Stimulated activated CD8-positive, alpha-beta memory T cell treated with anti-CD3 and anti-CD28 coated beads, Interleukin-7, amount 100 ng/mL, for 1 hour (primary cell): Measurements from ENCODE around the gene RNF135.
"Not testable (repeated sequence)": the region's sequence is repeated elsewhere in the genome, so short reads cannot be mapped to it uniquely, and the experiment has no call there.

Experiments used
- DNase-seq, 2 donors: peaks; one replicate each; pipeline ENCODE4 v3.0.0-alpha.2; 2020; ENCODE audit warnings: low read depth in 2 of 2

RNF135 gene

DNA sequence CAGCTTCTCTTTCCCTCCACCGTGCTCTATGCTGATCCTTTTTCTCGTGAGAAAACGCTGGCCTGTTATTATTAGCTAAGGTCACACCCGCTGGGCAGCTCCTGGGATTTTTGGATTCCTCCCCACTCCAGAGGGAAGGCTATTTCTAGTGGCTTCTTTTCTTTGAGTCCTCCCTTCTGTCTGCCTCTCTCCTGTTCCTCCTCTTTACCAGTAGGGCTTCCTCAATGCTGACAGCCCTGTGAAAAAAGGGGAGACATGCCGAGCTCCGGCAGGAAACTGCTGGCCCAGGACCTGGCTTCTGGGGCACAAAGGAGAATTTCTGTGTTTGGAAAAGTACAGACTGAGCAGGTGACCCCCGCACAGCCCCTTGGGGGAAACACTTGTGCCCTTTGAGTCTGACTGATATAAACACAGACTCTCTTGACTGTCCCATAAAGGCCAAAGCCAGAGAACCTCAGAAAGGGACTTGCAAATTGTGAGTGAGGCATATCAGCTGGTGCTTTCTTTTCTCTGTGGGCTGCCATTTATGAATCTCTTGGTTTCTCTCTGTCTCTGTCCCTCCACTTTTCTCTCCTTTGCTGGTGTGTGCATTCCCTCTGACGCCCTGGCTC is 14.0 kb upstream of the RNF135 start:
- no peak for DNase-seq

DNA sequence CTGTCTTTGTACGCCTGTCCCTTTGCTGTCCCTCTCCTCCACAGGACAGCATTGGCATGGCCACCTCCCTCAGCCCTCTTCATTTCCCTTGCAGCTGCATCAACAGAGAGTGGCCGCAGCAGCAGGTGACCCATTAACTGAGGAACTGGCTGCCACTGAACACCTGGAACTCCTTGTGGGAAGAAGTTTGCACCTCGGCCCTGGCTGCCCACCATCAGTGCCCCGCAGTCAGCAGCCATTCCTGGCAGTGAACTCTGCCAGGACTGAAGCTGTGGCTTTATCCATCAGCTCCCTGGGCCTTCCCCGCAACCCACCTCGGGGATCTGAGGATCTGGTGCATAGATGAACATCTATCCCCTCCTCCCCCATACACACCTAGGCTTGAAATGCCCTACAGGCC is 13.1 kb upstream of the RNF135 start:
- DNase-seq = no peak

DNA sequence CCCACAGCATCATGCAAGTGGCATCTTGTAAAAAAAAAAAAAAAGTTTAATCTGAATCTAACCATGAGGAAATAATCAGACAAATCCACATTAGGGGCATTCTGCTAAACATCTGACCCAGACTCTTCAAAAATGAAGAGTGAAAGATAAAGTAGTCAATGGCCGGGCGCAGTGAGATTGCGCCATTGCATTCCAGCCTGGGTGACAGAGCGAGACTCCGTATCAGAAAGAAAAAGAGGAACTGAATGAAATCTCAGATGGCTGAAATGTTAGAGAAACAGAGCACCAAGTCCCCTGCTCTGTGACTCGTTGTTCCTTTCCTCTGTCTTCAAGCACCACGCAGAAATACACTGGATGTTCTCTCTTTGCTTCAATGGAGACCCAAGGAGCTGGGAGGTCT is 12.7 kb upstream of the RNF135 start:
- DNase-seq = no peak

DNA sequence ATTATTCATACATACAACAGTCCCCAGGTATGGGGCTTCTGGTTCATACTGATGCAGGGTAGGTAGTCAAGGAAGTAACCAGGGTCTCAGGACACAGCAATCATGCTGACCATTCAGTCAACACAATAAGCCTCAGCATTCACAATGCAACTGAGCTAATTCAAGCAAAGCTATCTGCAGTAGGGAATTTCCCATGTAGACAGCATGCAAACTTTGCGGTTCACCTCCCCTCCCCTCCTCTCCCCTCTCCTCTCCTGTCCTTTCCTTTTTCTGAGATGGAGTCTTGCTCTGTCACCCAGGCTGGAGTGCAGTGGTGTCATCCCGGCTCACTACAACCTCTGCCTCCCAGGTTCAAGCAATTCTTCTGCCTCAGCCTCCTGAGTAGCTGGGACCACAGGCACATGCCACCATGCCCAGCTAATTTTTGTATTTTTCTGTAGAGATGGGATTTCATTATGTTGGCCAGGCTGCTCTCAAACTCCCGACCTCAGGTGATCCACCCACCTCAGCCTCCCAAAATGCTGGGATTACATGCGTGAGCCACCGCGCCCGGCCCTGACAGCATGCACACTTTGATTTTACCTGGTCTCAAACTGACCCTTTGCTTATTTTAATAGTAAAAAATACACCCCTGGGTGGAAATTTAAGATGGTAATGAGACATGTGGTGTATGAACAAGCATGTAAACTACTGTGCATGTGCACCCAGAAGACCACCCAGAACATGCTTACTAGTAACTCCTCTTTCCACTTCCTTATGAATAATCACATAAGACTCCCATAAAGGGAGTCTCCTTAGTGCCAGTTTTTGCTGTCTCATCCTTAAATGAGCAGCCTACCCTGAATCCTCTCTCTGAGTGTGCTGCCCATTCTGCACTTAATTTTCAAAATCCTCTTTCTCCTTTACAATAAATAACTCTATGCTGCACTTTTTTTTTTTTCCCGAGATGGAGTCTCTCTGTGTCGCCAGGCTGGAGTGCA is 9.3 kb upstream of the RNF135 start:
- no peak for DNase-seq

DNA sequence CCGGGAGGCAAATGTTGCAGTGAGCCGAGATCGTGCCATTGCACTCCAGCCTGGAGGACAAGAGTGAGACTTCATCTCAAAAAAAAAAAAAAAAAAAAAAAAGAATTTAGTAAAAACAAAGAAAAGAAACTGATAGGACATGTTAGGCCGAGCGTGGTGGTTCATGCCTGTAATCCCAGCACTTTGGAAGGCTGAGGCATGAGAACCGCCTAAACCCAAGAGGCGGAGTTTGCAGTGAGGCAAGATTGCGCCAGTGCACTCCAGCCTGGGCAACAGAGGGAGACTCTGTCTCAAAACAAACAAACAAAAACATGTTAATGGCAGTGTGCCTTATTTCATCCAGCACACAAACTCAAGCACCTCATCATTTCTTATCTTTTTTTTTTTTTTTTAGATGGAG is 6.5 kb upstream of the RNF135 start:
- DNase-seq = not testable (repeated sequence)

DNA sequence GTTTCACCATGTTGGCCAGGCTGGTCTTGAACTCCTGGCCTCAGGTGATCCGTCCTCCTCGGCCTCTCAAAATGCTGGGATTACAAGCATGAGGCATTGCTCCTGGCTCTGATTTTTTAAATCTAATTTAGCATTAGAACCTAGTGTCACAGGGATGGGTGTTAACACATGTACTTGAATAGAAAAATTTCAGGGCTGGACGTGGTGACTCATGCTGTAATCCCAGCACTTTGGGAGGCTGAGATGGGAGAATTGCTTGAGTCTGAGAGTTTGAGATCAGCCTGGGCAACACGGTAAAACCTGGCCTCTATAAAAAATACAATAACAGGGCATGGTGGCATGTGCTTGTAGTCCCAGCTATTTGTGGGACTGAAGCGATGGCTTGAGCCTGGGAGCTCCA is 6.0 kb upstream of the RNF135 start:
- no peak for DNase-seq

DNA sequence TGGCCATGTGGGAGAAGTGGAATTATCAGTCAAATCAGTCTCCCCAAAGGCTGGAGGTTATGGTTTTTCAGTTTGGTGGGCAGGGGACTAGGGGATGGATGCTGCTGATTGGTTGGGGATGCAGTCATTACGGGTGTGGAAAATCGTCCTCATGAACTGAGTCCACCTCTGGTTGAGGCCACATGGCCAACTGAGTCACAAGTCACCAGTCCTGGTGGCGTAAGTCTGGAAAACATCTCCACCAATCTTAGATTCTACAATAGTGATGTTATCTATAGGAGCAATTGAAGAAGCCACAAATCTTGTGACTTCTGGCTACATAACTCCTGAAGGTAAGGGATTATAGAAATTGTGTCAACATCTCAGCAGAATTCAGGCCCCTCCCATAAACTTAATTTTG is 5.2 kb upstream of the RNF135 start:
- DNase-seq = no peak

DNA sequence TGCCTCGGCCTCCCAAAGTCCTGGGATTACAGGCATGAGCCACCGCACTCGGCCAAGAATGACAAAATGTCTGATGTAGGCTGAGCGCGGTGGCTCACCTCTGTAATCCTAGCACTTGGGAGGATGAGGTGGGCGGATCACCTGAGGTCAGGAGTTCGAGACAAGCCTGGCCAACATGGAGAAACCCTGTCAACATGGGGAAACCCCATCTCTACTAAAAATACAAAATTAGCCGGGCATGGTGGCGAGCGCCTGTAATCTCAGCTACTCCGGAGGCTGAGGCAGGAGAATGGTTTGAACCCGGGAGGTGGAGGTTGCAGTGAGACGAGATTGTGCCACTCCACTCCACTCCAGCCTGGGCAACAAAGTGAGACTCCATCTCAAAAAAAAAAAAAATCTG is 2.9 kb upstream of the RNF135 start:
- DNase-seq = not testable (repeated sequence)

DNA sequence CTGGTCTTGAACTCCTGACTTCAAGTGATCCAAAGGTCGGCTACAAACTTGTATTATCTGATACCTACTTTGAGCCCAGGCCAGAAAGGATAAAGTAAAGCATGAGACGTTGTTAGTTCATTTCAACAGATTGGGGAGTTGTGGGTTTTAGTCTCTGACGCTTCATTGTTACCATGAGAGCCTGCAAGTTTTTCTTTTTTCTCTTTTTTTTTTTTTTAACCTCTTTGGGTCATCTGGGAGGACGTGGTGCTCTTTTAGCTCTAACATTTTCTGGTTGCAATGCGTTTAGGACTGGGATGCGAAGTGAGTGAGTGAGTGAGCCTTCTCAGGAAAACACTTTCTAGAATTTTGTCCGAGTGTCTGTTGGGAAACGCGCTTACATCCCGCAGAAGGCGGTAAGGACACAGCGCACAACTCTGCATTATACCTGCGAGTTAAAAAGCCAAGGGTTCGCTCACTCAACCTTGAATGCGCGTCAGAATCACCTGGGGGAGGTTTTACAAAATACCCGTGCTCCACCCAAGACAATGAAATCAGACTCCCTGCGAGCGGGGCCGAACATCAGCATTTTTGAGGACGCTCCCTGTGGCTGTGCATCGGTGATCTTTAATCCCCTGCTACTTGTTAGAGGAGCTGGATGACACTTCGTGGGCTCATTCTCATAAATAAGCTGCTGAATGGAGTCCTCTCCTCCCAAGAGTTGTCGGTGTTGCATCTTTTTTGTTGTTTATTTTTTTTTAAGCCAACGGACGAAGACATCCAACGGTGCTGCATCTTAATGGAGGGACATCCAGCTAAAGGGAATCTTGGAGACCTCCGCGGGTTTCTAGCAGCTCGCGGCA is 629 bp upstream of the RNF135 start:
- DNase-seq = no peak

DNA sequence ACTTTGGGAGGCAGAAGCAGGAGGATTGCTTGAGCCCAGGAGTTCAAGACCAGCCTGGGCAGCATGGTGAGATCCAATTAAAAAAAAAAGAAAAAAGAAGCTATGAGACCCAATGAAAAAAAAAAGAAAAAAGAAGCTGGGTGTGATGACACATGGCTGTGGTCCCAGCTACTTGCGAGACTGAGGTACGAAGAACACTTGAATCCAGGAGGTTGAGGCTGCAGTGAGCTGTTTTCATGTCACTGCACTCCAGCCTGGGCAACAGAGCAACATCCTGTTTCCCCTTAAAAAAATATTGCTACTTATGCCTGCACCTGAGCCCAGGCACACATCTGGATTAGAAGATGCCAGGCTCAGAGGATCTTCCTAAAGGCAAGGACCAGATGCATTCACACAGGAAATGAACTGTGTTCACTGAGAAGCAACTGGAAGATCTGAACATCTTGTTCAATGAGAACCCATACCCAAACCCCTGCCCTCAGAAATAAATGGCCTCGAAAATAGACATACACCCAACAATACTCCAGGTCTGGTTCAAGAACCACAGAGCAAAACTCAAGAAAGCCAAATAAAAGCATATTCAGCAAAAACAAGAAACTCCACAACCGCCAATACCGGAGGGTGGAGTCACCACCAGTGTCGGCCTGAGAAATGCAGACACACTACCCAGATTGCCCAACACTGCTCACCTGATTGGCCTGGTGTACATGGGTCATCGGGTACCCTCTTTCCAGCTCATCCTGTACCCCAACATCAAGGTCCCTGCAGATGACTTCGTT is 4.4 kb downstream of the RNF135 start:
- DNase-seq = no peak

DNA sequence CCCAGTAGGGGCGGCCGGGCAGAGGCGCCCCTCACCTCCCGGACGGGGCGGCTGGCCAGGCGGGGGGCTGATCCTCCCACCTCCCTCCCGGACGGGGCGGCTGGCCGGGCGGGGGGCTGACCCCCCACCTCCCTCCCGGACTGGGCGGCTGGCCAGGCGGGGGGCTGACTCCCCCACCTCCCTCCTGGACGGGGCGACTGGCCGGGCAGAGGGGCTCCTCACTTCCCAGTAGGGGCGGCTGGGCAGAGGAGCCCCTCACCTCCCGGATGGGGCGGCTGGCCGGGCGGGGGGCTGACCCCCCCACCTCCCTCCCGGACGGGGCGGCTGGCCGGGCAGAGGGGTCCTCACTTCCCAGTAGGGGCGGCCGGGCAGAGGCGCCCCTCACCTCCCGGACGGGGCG is 9.1 kb downstream of the RNF135 start:
- DNase-seq = not testable (repeated sequence)

DNA sequence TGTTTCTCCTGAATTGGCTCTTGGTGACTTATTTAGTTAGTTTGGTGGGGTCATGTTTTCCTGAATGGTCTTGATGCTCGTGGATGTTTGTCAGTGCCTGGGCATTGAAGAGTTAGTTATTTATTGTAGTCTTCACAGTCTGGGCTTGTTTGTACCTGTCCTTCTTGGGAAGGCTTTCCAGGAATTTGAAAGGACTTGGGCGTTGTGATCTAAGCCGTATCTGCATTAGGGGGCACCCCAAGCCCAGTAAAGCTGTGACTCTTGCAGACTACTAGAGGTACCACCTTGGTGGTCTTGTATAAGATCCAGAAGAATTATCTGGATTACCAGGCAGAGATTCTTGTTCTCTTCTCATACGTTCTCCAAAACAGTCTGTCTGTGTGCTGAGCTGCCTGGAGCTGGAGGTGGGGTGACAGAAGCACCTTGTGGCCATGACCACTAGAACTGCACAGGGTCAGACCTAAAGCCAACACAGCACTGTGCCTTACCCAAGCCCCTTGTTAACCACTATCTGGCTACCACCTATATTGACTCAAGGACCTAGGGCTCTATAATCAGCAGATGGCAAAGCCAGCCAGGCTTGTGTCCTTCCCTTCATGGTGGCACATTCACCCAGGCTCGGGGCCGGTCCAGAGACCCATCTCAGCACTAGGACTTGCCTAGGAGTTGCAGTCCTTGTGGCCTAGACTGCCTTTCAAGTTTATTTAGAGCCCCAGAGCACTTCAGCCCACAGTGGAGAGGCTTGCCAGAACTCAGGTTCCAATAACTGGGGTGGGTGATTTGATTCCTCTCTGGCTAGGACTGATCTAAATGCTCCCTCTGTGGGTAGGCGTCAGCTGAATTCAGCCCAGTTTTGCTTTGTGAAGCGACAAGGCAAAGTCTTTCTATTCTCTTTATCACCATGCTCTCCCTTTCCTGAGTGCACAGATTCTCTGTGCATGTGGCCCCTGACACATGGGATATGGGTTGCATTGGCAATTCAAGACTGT is 11.0 kb downstream of the RNF135 start:
- no peak for DNase-seq

DNA sequence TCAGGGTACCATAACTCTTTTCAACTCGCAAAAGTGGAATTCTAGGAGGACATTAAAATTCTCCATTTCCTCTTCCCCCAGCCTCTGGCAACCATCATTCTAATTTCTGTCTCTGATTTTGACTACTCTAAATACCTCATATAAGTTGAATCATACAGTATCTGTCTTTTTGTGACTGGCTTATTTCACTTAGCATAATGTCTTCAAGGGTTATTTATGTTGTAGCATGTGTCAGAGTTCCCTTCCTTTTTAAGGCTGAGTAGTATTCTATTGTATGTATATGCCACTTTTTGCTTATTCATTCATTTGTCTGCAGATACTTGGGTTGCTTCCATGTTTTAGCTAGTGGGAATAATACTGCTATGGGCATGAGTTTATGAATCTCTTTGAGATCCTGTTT is 12.0 kb downstream of the RNF135 start:
- no peak for DNase-seq

DNA sequence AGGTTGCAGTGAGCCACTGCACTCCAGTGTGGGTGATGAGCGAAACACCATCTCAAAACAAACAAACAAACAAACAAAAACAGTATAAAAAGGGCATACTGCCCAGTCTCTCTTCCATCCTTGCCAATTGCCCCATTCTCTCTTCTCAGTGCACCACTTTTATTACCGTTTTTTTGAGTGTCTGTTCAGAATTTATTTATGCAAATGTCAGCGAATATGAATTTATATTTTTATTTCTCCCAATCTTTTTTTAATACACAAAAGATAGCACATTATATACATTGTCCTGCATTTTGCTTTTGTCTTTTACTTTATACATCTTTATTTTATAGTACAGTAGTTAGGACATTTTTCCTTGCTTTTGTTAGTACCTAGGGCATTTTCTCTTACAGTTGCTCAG is 19.6 kb downstream of the RNF135 start:
- no peak for DNase-seq

DNA sequence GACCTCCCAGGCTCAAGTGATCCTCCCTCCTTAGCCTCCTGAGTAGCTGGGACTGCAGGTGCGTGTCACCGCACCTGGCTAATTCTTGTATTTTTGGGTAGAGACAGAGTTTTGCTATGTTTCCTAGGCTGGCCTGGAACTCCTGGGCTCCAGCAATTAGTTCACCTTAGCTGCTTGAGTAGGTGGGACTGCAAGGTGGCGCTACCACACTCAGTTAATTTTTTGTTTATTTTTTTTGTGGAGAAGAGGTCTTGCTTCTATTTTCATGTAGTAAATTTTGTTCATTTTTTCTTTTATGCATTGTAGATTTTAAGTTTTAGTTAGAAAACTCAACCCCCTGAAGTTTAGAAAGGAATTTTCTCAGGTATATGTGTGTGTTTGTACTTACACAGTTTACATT is 21.7 kb downstream of the RNF135 start:
- DNase-seq = no peak

DNA sequence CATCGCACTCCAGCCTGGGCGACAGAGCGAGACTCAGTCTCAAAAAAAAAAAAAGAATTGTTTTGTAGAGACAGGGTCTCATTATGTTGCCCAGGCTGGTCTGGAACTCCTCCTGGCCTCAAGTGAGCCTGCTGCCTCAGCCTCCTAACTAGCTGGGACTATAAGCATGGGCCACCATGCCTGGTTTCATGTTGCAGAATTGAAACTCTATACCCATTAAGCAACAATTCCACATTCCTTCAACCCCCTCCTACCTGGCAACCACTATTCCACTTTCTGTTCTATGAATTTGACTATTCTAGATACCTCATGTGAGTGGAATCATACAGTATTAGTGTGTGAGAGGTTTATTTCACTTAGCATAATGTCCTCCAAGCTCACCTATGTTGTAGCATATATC is 24.5 kb downstream of the RNF135 start:
- no peak for DNase-seq

DNA sequence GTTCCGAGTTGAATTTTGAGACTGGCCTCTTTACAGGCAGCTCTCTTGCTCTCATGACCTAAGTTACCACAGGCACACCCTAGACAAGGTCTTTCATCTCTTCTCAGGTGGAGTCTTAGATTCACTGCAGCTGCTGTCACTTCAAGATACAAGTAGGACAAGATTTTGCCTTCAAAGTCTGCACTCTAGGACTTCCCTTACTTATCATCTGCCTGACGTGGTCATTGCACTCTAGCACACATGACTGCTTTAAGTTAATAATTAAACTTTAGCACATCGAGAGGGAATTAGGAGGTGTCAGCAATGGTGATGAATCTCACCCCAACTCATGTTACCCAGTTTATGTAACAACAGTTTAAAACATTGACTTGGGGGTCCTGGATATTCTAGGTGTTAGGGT is 25.6 kb downstream of the RNF135 start:
- no peak for DNase-seq

DNA sequence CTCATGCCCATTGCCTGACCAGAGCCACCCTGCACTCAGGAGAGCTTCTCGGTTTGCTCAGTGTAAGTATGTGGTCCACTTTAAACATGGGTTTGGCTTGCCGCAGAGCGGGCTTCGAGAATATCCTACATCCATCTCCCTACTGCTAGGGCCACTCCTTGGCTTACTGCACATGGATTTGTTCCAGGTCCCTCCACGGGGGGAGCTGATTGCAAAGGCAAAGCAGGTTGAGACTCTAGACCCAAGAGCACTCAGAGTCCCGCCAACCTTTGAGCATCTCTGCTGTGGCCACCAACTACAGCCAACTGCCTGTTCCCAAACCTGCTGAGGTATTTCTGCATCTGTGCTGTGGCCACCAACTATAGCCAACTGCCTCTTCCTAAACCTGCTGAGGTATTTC is 26.4 kb downstream of the RNF135 start:
- no peak for DNase-seq

DNA sequence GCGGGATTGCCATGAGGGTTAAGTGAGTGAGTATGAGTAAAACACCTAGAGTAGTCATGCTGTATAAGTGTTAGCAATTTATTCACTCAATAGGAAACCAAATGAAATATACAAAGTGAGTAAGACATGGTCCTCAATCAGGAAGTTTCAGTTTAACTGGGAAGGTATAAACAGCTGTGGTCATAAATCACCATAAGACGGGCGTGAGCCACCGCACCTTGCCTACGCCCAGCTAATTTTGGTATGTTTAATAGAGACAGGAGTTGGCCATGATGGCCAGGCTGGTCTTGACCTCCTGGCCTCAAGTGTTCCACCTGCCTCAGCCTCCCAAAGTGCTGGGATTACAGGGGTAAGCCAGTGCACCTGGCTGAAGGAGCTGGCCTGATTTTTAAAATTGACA is 27.0 kb downstream of the RNF135 start:
- DNase-seq = no peak

DNA sequence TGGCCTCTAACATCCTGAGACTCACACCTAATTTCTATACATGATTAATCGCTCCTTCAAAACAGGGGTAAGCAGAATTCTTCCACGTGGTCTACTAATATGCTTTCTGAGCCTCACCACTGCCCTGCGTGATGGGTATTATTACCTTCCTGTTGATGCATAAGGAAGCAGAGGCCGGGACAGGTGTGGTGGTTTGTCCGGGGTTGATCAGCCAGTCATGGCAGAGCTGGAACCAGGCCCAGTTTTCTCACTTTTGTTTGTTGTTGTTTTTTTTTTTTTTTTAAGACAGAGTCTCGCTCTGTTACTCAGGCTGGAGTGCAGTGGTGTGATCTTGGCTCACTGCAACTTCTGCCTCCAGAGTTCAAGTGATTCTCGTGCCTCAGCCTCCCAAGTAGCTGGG is 31.2 kb downstream of the RNF135 start:
- DNase-seq = no peak
